Fibroblast of pulmonary artery (primary cell): ENCODE measurements around the gene SIK3.
"Not testable (repeated sequence)": the region's sequence is repeated elsewhere in the genome, so short reads cannot be mapped to it uniquely, and the experiment has no call there.

Experiments used
- DNase-seq: peaks from one replicate; pipeline ENCODE4 v3.0.0-alpha.2; 2010; ENCODE audit warnings: low read depth
- H3K4me3 ChIP-seq: replicated peaks from 2 replicates; pipeline ENCODE4 v1.5.1; 2011; ENCODE audit warnings: low read depth, mild to moderate bottlenecking, control low read depth, low read length, moderate library complexity
- CTCF ChIP-seq: IDR thresholded peaks from 2 replicates; pipeline ENCODE4 v1.5.1; 2011; ENCODE audit warnings: mild to moderate bottlenecking, control low read depth, low read length, inconsistent platforms; ENCODE audit errors: missing control alignments

The SIK3 gene

DNA sequence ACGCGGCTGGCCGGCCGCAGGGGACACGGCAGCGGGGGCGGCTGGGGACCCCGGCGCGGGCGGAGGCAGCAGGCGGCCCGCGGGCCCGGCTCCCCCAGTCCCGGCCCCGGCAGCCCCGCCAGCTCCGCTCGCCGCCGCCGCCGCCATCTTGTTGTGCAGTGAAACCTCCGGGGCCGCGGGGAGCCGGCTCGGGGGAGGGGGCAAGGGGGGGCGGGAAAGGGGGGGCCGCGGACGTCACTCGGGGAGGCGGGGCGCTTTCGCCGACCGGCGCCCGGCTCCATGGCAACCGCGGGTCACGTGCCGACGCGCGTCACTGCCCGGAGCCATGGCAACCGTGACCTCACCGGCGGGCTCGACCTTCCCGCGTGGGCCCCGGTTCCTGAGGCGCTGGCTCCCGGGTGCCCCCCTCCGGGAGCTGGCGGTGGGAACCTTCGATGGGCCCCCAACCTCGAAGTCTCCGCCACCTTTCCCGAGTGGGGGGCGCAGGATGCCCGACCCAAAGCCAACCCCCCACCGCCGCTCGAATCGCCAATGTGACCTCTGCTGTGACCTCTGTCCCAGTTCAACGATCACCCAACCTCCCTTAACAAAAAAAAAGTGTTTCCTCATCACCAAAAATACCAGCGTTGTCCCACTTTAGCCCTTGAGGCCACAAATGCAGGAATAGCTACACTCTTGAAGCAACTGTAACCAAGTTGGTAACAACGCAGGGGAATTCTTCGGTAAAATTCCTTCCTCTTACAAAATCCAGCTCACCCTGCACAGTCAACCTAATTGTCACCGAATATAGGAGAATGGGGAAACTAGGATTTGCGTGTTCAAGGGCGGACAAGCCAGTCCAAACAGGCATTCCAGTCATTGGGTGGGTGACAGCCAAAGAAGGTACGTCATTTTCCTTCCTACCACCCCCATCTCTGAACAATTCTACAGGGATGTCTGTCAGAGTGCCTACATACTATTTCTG lies at the start of gene SIK3:
Gene SIK3 (minus strand): TSS at position 160 of the 964 bp plus-strand sequence. CDS start 13 bp downstream, at position 147.
- H3K4me3 ChIP-seq = peak within 1 kb of the TSS; percentile 82
- DNase-seq = peak; percentile 95
- TF ChIP-seq CTCF = peak; percentile 34

GRCh38 chr11:117146521-117146920 lies 48.3 kb upstream of the SIK3 start:
- H3K4me3 ChIP-seq = peak overlapping the region; percentile 12
- TF ChIP-seq CTCF = no peak
- peak; percentile 53 for DNase-seq

DNA sequence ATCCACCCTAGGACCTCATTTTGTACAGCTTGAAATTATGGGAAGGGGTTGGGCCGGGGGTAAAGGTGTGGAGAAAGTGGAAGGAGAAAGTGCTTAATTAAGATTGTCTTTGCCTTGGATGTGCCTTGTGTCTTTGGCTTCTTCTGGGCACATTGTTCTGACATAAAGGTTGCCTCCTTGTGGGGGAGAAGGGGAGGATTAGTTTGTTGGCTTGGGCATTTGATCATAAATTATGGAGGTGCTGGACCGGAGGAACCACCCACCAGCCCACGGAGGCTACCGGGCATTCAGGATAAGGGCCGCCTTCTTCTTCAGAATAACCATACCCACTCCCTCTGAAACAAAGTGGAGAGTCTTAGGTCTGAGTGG lies 47.1 kb upstream of the SIK3 start:
- H3K4me3 ChIP-seq = peak overlapping the region; percentile 77
- peak; percentile 56 for DNase-seq

GRCh38 chr11:117144477-117145392 lies 46.5 kb upstream of the SIK3 start:
- no peak for TF ChIP-seq CTCF

More for the DNA sequence above, 47.1 kb upstream of the SIK3 start:
- TF ChIP-seq CTCF = peak; percentile 26

GRCh38 chr11:117143871-117144476 lies 45.7 kb upstream of the SIK3 start, which contains the start of gene PAFAH1B2:
PAFAH1B2 (plus strand) TSS chr11:117144287; CDS start chr11:117152448, 8,161 bp downstream.
- DNase-seq = peak; percentile 92
- peak within 1 kb of the TSS; percentile 77 for H3K4me3 ChIP-seq
- no peak for TF ChIP-seq CTCF

More at GRCh38 chr11:117144477-117145392, 46.5 kb upstream of the SIK3 start:
- H3K4me3 ChIP-seq = peak overlapping the region; percentile 77
- peak; percentile 76 for DNase-seq

DNA sequence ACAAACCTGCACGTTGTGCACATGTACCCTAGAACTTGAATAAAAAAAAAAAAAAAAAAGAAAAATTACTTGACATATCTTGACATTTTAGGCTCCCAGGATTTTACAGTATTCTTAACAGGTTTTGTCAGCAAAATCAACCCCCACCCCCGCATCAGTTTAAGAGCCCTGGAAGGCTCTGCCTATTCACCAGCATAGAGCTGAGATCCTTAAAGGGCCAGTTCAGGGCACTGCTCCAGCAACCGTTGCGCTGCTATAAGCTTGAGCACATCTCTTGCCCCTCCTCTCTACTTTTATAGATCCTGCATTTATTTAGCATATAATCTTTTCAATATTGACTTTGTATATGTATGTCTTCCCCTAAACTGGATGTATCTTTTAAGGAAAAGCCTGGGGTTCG lies 45.2 kb upstream of the SIK3 start:
- no peak for TF ChIP-seq CTCF
- peak overlapping the region; percentile 77 for H3K4me3 ChIP-seq
- peak; percentile 58 for DNase-seq

GRCh38 chr11:117137223-117138086 lies 39.2 kb upstream of the SIK3 start:
- DNase-seq, H3K4me3 ChIP-seq: not testable (repeated sequence)

GRCh38 chr11:117134979-117135378 lies 36.8 kb upstream of the SIK3 start:
- H3K4me3 ChIP-seq, DNase-seq: not testable (repeated sequence)
